Measurements from ENCODE around the gene PM20D2.

Gene PM20D2

DNA sequence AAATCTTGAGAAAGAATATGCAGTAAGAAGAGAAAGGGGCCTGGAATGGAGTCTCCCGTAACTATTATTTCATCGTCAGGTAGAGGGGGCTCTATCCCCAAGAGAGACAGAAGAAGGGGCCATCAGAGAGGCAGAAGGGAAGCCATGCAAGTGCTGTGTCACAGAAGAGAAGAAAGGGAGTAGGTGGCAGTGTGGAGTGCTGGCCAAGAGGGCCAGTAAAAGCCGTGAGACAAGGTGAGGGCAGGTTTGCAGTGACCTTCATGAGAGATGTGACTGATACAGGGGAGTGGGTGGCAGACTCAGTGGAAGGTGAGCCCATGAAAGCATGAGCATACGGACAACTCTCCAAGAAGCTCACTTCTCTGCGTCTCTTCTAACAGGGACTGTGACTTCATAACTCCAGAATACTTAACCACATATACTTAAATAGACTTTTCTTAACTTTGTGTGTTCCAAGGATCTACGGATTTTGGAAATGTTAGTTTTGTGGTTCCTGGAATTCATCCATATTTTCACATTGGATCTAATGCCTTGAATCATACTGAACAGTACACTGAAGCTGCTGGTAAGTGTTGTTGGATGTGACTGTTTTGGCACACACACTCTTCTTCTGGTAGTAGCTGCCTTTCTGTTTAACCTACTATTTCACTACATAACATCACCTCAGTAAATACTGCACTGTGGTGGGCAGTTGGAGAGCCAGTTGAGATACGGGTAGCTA lies 15.6 kb downstream of the PM20D2 start:
- no peak for DNase-seq (ENCODE audit: insufficient read length, low spot score)
- TF ChIP-seq POLR2A (IDR thresholded peaks at IDR 0.05; ENCODE audit: low read depth, low read length) = no peak
- FAIRE-seq = no peak

- FAIRE-seq = no peak
- DNase-seq (ENCODE audit: insufficient read length, low spot score) = no peak
- no peak for TF ChIP-seq POLR2A (IDR thresholded peaks at IDR 0.05; ENCODE audit: low read depth, low read length)
Measured at GRCh38 chr6:89162047-89162371, 16.2 kb downstream of the PM20D2 start.

DNA sequence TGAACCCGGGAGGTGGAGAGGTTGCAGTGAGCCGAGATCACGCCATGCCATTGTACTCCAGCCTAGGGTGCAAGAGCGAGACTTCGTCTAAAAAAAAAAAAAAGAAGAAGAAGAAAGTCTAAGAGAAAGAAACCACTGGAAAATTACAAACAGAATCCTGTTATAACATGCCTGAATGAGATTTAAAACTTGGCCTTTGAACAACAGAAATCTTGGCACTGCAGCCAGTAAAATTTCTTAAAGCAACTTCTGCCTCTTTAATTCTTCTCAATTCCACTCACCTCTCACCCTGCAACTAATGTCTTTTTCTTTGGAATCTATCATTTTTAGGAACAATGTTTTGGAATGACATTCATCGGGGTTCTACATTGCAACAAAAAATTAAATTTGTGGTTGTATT lies 26.3 kb downstream of the PM20D2 start:
- DNase-seq (ENCODE audit: insufficient read length, low spot score) = no peak
- no peak for FAIRE-seq
- TF ChIP-seq POLR2A (IDR thresholded peaks at IDR 0.05; ENCODE audit: low read depth, low read length) = no peak

DNA sequence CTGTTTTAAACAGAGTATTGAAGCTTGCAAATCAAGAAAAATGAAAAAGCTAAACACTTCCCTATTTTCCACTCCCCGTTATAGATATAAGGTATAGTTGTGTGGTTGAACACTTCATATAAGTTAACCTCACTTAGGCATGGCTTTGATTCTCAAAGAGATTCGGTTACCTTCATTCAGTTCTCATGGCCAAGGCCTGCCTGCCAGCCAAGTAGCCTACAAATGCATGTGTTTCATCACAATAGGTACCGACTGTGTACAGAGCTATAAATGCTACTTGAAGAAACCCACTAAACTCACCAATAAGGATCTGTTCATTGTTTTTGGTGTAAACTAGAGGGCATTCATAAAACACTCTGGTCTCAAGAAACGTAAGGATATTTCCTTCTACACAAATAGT lies 27.8 kb downstream of the PM20D2 start:
- FAIRE-seq (no peak), DNase-seq (ENCODE audit: insufficient read length, low spot score) (no peak)
- no peak for TF ChIP-seq POLR2A (IDR thresholded peaks at IDR 0.05; ENCODE audit: low read depth, low read length)

GRCh38 chr6:89180112-89180511 lies 34.3 kb downstream of the PM20D2 start:
- FAIRE-seq (no peak), DNase-seq (ENCODE audit: insufficient read length, low spot score) (no peak)
- no peak for TF ChIP-seq POLR2A (IDR thresholded peaks at IDR 0.05; ENCODE audit: low read depth, low read length)

GRCh38 chr6:89180971-89181370 lies 35.1 kb downstream of the PM20D2 start:
- DNase-seq (ENCODE audit: insufficient read length, low spot score) (no peak), FAIRE-seq (no peak)
- TF ChIP-seq POLR2A (IDR thresholded peaks at IDR 0.05; ENCODE audit: low read depth, low read length) = no peak

GRCh38 chr6:89183294-89183693 lies 37.4 kb downstream of the PM20D2 start:
- DNase-seq (ENCODE audit: insufficient read length, low spot score) (no peak), FAIRE-seq (no peak)
- no peak for TF ChIP-seq POLR2A (IDR thresholded peaks at IDR 0.05; ENCODE audit: low read depth, low read length)

DNA sequence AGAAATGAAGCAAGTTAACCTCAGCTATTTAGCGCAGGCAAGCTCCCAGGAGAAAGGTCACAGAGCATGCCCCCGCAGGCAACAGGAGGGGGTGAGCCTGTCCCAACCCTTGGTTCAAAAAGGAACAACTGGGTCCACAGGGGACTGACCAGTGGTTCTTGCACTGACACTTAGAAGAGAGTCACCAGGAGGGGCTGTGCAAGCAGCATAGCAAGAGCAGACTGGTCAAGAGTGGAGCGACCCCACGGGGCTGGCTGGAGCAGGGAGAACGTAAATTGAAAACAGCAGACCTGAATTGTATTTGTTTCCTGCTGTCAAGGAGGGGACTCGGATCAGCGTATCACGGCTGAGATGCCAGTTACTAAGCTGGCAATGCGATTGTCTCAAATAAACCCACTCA lies 38.5 kb downstream of the PM20D2 start:
- no peak for DNase-seq (ENCODE audit: insufficient read length, low spot score)
- TF ChIP-seq POLR2A (IDR thresholded peaks at IDR 0.05; ENCODE audit: low read depth, low read length) = no peak
- FAIRE-seq = no peak

DNA sequence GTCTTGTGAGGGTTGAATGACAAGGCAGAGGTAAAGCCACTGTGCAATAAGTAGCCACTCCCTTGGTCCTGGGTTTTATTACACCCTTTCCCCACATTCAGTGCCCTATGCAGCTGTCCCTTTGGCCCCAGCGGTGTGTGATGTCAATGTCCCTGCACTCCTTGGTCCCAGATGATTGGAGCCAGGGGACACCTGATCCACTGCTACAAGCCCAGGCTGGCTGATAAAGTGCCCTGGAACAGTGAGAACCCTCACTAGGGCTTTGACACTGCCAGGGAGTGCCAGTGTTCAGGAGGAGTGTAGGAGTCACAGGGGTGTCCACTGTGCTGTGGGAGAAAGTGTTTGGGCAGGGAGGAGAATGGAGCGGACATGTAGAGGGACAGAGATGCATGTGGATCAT lies 40.9 kb downstream of the PM20D2 start:
- FAIRE-seq (no peak), DNase-seq (ENCODE audit: insufficient read length, low spot score) (no peak)
- TF ChIP-seq POLR2A (IDR thresholded peaks at IDR 0.05; ENCODE audit: low read depth, low read length) = no peak

DNA sequence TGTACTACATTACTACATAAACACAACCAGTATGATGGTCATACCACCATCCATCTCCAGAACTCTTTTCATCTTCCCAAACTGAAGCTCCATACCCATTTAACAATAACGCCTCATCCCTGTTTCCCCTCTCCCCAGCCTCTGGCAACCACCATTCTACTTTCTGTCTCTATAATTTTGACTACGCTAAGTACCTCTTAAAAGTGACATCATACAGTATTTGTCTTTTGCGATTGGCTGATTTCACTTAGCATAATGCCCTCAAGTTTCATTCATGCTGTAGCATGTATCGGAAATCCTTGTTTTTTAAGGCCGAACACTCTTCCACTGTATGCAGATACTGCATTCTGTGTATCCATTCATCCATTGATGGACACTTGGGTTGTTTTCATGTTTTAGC lies 41.6 kb downstream of the PM20D2 start:
- DNase-seq (ENCODE audit: insufficient read length, low spot score) (no peak), FAIRE-seq (no peak)
- TF ChIP-seq POLR2A (IDR thresholded peaks at IDR 0.05; ENCODE audit: low read depth, low read length) = no peak

DNA sequence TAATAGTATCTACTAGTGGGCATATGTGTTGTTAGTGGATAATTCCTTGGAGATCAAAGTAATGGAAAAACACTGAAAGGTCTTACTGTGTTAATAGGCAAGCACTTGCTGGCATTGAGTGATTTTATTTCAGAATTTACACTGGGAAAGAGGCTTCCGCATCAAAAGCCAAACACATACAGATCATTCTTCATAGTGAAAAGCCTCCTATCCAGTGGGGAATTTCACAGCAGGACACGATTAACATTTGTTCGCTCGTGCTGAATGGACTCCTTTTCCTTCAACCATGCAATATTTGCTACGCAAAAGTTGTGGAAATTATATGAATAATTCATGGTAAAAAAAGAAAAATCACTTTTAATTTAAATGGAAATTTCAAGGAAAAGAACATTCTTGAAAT lies 44.9 kb downstream of the PM20D2 start:
- no peak for DNase-seq (ENCODE audit: insufficient read length, low spot score)
- no peak for FAIRE-seq
- no peak for TF ChIP-seq POLR2A (IDR thresholded peaks at IDR 0.05; ENCODE audit: low read depth, low read length)

DNA sequence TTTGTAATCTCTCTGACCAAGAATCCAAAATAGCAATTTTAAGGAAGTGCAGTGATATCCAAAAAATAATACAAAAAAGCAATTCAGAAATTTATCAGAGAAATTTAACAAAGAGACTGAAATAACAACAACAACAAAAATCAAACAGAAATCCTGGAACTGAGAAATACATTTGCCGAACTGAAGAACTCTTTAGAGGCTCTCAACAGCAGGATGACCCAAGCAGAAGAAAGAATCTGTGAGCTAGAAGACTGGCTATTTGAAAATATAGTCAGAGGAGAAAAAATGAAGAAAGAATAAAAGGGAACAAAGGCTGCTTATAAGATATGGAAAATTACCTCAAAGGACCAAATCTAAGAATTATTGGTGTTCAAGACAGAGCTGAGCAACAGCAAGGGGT lies 48.7 kb downstream of the PM20D2 start:
- TF ChIP-seq POLR2A (IDR thresholded peaks at IDR 0.05; ENCODE audit: low read depth, low read length) = no peak
- DNase-seq (ENCODE audit: insufficient read length, low spot score) (no peak), FAIRE-seq (no peak)

DNA sequence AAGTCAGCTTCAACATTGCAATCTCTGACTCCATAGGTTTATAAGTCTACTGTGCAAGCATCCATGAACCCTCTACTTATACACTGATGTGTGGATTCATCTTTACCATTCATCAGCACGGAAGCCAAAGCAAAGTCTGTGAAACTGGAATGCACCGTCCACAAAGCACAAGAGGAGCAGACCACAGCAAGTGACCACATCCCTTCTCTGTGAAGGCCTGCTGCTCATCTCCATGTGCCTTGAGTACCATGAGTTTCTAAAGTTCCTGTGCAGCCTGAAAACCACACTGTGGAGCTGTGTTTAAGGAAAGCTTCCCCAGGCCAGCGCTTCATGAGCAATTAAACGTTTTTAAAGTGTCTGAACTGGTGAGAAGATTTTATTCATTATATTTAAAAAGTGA lies 51.3 kb downstream of the PM20D2 start:
- no peak for FAIRE-seq
- DNase-seq (ENCODE audit: insufficient read length, low spot score) = no peak
- no peak for TF ChIP-seq POLR2A (IDR thresholded peaks at IDR 0.05; ENCODE audit: low read depth, low read length)

DNA sequence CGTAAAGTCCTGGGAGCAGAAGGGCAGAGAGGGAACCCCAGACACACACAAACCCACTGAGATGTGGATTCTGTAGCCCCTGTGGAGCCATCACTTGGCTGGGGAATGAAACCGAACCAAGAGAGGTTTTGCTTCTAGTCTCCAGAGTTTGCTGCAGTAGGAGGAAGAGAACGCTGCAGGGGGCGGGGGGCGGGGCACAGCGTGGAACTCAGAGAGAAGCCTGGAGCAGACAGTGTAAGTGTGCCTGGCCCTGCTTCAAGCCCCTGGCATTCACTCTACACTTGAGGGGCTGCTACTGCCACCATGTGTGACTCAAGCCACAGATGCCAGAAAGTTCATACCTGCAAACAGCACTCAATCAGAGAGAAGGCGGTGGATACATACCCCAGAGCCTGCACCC lies 52.4 kb downstream of the PM20D2 start:
- TF ChIP-seq POLR2A (IDR thresholded peaks at IDR 0.05; ENCODE audit: low read depth, low read length) = no peak
- DNase-seq (ENCODE audit: insufficient read length, low spot score) (no peak), FAIRE-seq (no peak)

GRCh38 chr6:89199579-89199978 lies 53.7 kb downstream of the PM20D2 start:
- no peak for TF ChIP-seq POLR2A (IDR thresholded peaks at IDR 0.05; ENCODE audit: low read depth, low read length)
- FAIRE-seq (no peak), DNase-seq (ENCODE audit: insufficient read length, low spot score) (no peak)

- FAIRE-seq = no peak
- TF ChIP-seq POLR2A (IDR thresholded peaks at IDR 0.05; ENCODE audit: low read depth, low read length) = no peak
- no peak for DNase-seq (ENCODE audit: insufficient read length, low spot score)
Measured at GRCh38 chr6:89200706-89201215, 54.9 kb downstream of the PM20D2 start.
